Fibroblast of lung (primary cell): Measurements from ENCODE around the gene ARMC6.

ENCODE experiments used
- EZH2 ChIP-seq: IDR thresholded peaks from 2 replicates; pipeline ENCODE4 v1.5.1; 2012; ENCODE audit warnings: low read length, control low read depth, mild to moderate bottlenecking; ENCODE audit errors: missing control alignments
- TF ChIP-seq, protein P1 (sequence below), 2 donors: IDR thresholded peaks in 1 of 2; conservative IDR thresholded peaks in 1 of 2; 1 replicate in 1 of 2; 2 replicates in 1 of 2; pipeline ENCODE4 v1.5.1; 2011 to 2012; ENCODE audit warnings: low read length in 2 of 2, control low read depth in 1 of 2, inconsistent platforms in 1 of 2, low read depth in 1 of 2, mild to moderate bottlenecking in 1 of 2

GRCh38 chr19:19087676-19088075 is 54.3 kb downstream of the ARMC6 start:
- TF ChIP-seq EZH2: no peak
- TF ChIP-seq, protein P1, sequence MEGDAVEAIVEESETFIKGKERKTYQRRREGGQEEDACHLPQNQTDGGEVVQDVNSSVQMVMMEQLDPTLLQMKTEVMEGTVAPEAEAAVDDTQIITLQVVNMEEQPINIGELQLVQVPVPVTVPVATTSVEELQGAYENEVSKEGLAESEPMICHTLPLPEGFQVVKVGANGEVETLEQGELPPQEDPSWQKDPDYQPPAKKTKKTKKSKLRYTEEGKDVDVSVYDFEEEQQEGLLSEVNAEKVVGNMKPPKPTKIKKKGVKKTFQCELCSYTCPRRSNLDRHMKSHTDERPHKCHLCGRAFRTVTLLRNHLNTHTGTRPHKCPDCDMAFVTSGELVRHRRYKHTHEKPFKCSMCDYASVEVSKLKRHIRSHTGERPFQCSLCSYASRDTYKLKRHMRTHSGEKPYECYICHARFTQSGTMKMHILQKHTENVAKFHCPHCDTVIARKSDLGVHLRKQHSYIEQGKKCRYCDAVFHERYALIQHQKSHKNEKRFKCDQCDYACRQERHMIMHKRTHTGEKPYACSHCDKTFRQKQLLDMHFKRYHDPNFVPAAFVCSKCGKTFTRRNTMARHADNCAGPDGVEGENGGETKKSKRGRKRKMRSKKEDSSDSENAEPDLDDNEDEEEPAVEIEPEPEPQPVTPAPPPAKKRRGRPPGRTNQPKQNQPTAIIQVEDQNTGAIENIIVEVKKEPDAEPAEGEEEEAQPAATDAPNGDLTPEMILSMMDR (conservative IDR thresholded peaks at IDR 0.05 in 1 of 2, IDR thresholded peaks at IDR 0.05 in 1 of 2; ENCODE audit: low read depth in 1 of 2, low read length in 2 of 2): no peak
